Glomerular endothelial cell (primary cell): ENCODE results near the gene THBD. TPM values are rescaled to one million over a fixed set of nuclear protein-coding genes. Genes with fewer than 3 reads are reported as not detected.

Experiments used
- DNase-seq: peaks from one replicate; pipeline ENCODE4 v3.0.0-alpha.2; 2011; ENCODE audit warnings: low read depth, low spot score; ENCODE audit errors: extremely low read depth
- total RNA-seq: library from RNA; depleted of rRNA; stranded (reverse); fragments of >200 nt; gene quantifications from 2 replicates; pipeline ENCODE4 v1.2.3, GENCODE V29; 2015

The THBD gene
- 20.7 and 33.1 TPM in 2 replicates for total RNA-seq

GRCh38 chr20:23049201-23050075 is at the start of gene THBD:
THBD (minus strand) TSS chr20:23049672; CDS start chr20:23049504, 168 bp downstream.
- DNase-seq: no peak

- no peak for DNase-seq
Observed at GRCh38 chr20:23097636-23098580, 48.4 kb upstream of the THBD start.

GRCh38 chr20:23096986-23097520 is 47.6 kb upstream of the THBD start:
- no peak for DNase-seq

GRCh38 chr20:23096097-23096496 is 46.6 kb upstream of the THBD start:
- DNase-seq: no peak

GRCh38 chr20:23095499-23095898 is 46.0 kb upstream of the THBD start:
- no peak for DNase-seq

GRCh38 chr20:23094927-23095326 is 45.5 kb upstream of the THBD start:
- no peak for DNase-seq

- no peak for DNase-seq
Observed at GRCh38 chr20:23094213-23094896, 44.9 kb upstream of the THBD start.

- DNase-seq: no peak
Observed at GRCh38 chr20:23093613-23094012, 44.1 kb upstream of the THBD start.

- no peak for DNase-seq
Observed at GRCh38 chr20:23092861-23093495, 43.5 kb upstream of the THBD start.

- no peak for DNase-seq
Observed at GRCh38 chr20:23092384-23092756, 42.9 kb upstream of the THBD start.

- no peak for DNase-seq
Observed at GRCh38 chr20:23091721-23092383, 42.4 kb upstream of the THBD start.

- no peak for DNase-seq
Observed at GRCh38 chr20:23090878-23091277, 41.4 kb upstream of the THBD start.

- DNase-seq: no peak
Observed at GRCh38 chr20:23090147-23090546, 40.7 kb upstream of the THBD start.

- no peak for DNase-seq
Observed at GRCh38 chr20:23088866-23089265, 39.4 kb upstream of the THBD start.

- no peak for DNase-seq
Observed at GRCh38 chr20:23087587-23088251, 38.2 kb upstream of the THBD start.

GRCh38 chr20:23086931-23087411 is 37.5 kb upstream of the THBD start:
- DNase-seq: no peak

GRCh38 chr20:23086056-23086566 is 36.6 kb upstream of the THBD start, which contains the start of gene CD93:
CD93 (minus strand) TSS chr20:23086324; CDS start chr20:23086192, 132 bp downstream.
- DNase-seq: no peak

- no peak for DNase-seq
Observed at GRCh38 chr20:23085436-23086055, 36.1 kb upstream of the THBD start.
